T-helper 2 cell treated with Interferon-gamma antibody and Interleukin-4, amounts not matched to agents 100 ng/mL and 5 ng/mL, for 36 hours (primary cell): ENCODE data around the gene DIO2. TPM values are rescaled to one million over a fixed set of nuclear protein-coding genes. Genes with fewer than 3 reads are reported as not detected.

Experiments used
- intact Hi-C: fragments of 100-400 bp; cut with micrococcal nuclease; formaldehyde crosslinking; loops from one replicate; pipeline ENCODE4 v1.15.1; 2023
- total RNA-seq: library from RNA; stranded (reverse); gene quantifications from 2 replicates; pipeline ENCODE4 v1.2.3, GENCODE V29; 2022

The DIO2 gene
- total RNA-seq, 1 donor from 2014 or later = not detected

- intact Hi-C loops = no loop called here
Observed at GRCh38 chr14:80172375-80173051, 38.8 kb downstream of the DIO2 start.

- intact Hi-C loops = no loop called here
Observed at GRCh38 chr14:80167793-80168448, 43.4 kb downstream of the DIO2 start.

- intact Hi-C loops = no loop called here
Observed at GRCh38 chr14:80164991-80165721, 46.1 kb downstream of the DIO2 start.

GRCh38 chr14:80152763-80153162 is 58.5 kb downstream of the DIO2 start:
- intact Hi-C loops = no loop called here

GRCh38 chr14:80152166-80152565 is 59.1 kb downstream of the DIO2 start:
- intact Hi-C loops = no loop called here

- intact Hi-C loops = no loop called here
Observed at GRCh38 chr14:80150301-80150700, 61.0 kb downstream of the DIO2 start.
